ENCODE data around the gene PIGU. TPM values are rescaled to one million over a fixed set of nuclear protein-coding genes. Genes with fewer than 3 reads are reported as not detected.
A peak's percentile ranks its signal among the peaks of the same experiment; 100 is the strongest.

Gene PIGU
- polyA plus RNA-seq, 1 of the 3 experiments (the other 2 are of a cell fraction), result 40.3 TPM

GRCh38 chr20:34525342-34525708 lies 151.6 kb downstream of the PIGU start:
- Histone ChIP-seq H3K9me3 (no peaks in the 10 kb centered on the region), H3K36me3 (replicated peaks in 1 of 2; ENCODE audit: control insufficient read depth in 1 of 2, insufficient read depth in 2 of 2, low read length in 1 of 2) (peaks cover 34% of the 10 kb centered on the region in 2 experiments), H3K79me2 (ENCODE audit: insufficient read depth) (peaks cover 90% of the 10 kb centered on the region), H3F3A (replicated peaks; ENCODE audit: insufficient read depth) (peaks cover 37% of the 10 kb centered on the region), H3K9ac (no peak overlapping the region), H2AFZ (ENCODE audit: low read depth) (no peak overlapping the region), H3K27ac (ENCODE audit: low read depth in 2 of 2, low read length in 1 of 2) (peak overlapping the region in 1 of 2 experiments; percentile 75; a peak in 2 of 4 replicates), H3K9me2 (no peaks in the 10 kb centered on the region), H4K20me1 (ENCODE audit: insufficient read depth) (peaks cover 69% of the 10 kb centered on the region), H3K4me2 (peak overlapping the region; percentile 53; the same call in 1 of the 2 replicates), H3K4me3 (ENCODE audit: low read depth in 2 of 2, low read length in 1 of 2) (no peak overlapping the region), H3K27me3 (ENCODE audit: insufficient read depth) (no peaks in the 10 kb centered on the region), H3K4me1 (ENCODE audit: control insufficient read depth in 1 of 2, insufficient read depth in 2 of 2, low read depth in 1 of 2, low read length in 1 of 2) (peaks cover 15 to 17% of the 10 kb centered on the region in 2 experiments; a peak in 3 of 4 replicates)
- ChIA-PET POLR2A (no interaction called here), CTCF (interaction anchor here (1.2 to 5.9 kb wide), 2 partner anchors 13 to 213 kb away, joined by 5 to 72 read pairs; no protein-coding TSS in a partner anchor)
- TF ChIP-seq MXI1 (IDR thresholded peaks at IDR 0.05; ENCODE audit: low read depth, low read length) (no peak), MEF2A (IDR thresholded peaks at IDR 0.05; ENCODE audit: borderline replicate concordance, low read depth) (no peak), SIN3A (IDR thresholded peaks at IDR 0.05; ENCODE audit: borderline replicate concordance, low read depth, low read length) (no peak), RAD21 (IDR thresholded peaks at IDR 0.05; ENCODE audit: low read length) (no peak), PBX3 (IDR thresholded peaks at IDR 0.05) (no peak), IRF3 (IDR thresholded peaks at IDR 0.05; ENCODE audit: low read depth, low read length) (no peak)
- WGBS (ENCODE audit: low lambda C conversion rate), result 87% methylated on average over 7 of the region's 7 CpGs
- DNase-seq, result no peak

- no peak overlapping the region for H3K9ac ChIP-seq
- H3K79me2 ChIP-seq (ENCODE audit: insufficient read depth), result peaks cover 90% of the 10 kb centered on the region
- H3K9me3 ChIP-seq, result no peaks in the 10 kb centered on the region
- no peak overlapping the region for H3K4me2 ChIP-seq
- H2AFZ ChIP-seq (ENCODE audit: low read depth), result no peak overlapping the region
- H3K9me2 ChIP-seq, result no peaks in the 10 kb centered on the region
- ChIA-PET POLR2A (no interaction called here), CTCF (interaction anchor here (1.2 to 5.9 kb wide), 6 partner anchors 10 to 333 kb away, joined by 3 to 72 read pairs (median 4); partner anchors contain the start of gene TP53INP2)
- H3F3A ChIP-seq (replicated peaks; ENCODE audit: insufficient read depth), result peaks cover 37% of the 10 kb centered on the region
- WGBS (ENCODE audit: low lambda C conversion rate), result 98% methylated on average over 11 of the region's 11 CpGs
- no peak for DNase-seq
- peak overlapping the region in 1 of 2 experiments; percentile 36; a peak in 1 of 4 replicates for H3K27ac ChIP-seq (ENCODE audit: low read depth in 2 of 2, low read length in 1 of 2)
- TF ChIP-seq GABPA (IDR thresholded peaks at IDR 0.05; ENCODE audit: low read depth), result no peak
- TF ChIP-seq RAD21 (IDR thresholded peaks at IDR 0.05; ENCODE audit: low read length), result no peak
- no peak for TF ChIP-seq GATA2 (CRISPR knock-in tag; IDR thresholded peaks at IDR 0.05)
- no peak for TF ChIP-seq FOSL2 (IDR thresholded peaks at IDR 0.05; ENCODE audit: borderline replicate concordance, low read depth)
- no peak for TF ChIP-seq USF1 (IDR thresholded peaks at IDR 0.05; ENCODE audit: borderline replicate concordance, low read depth)
- TF ChIP-seq POLR2AphosphoS5 (IDR thresholded peaks at IDR 0.05; ENCODE audit: low read depth, low read length), result no peak
- TF ChIP-seq FOXM1 (IDR thresholded peaks at IDR 0.05; ENCODE audit: low read depth), result no peak
- TF ChIP-seq TCF12 (IDR thresholded peaks at IDR 0.05), result no peak
- TF ChIP-seq YY1 (IDR thresholded peaks at IDR 0.05; ENCODE audit: low read depth), result no peak
- no peak for TF ChIP-seq MAX (IDR thresholded peaks at IDR 0.05; ENCODE audit: low read depth)
- no peak for TF ChIP-seq EP300 (IDR thresholded peaks at IDR 0.05; ENCODE audit: borderline replicate concordance in 1 of 2, low read depth in 1 of 2, low read length in 1 of 2)
- no peak for TF ChIP-seq NFIC (IDR thresholded peaks at IDR 0.05; ENCODE audit: borderline replicate concordance)
- TF ChIP-seq ZBTB33 (IDR thresholded peaks at IDR 0.05; ENCODE audit: borderline replicate concordance, low read depth), result no peak
- no peak for TF ChIP-seq RFX5 (IDR thresholded peaks at IDR 0.05; ENCODE audit: low read length)
- TF ChIP-seq REST (IDR thresholded peaks at IDR 0.05; ENCODE audit: low read depth, low read length), result no peak
- H3K4me1 ChIP-seq (ENCODE audit: control insufficient read depth in 1 of 2, insufficient read depth in 2 of 2, low read depth in 1 of 2, low read length in 1 of 2), result peaks cover 15 to 17% of the 10 kb centered on the region in 2 experiments; a peak in 3 of 4 replicates
- H3K36me3 ChIP-seq (replicated peaks in 1 of 2; ENCODE audit: control insufficient read depth in 1 of 2, insufficient read depth in 2 of 2, low read length in 1 of 2), result peaks cover 31 to 39% of the 10 kb centered on the region in 2 experiments
- no peaks in the 10 kb centered on the region for H3K27me3 ChIP-seq (ENCODE audit: insufficient read depth)
- peaks cover 74% of the 10 kb centered on the region for H4K20me1 ChIP-seq (ENCODE audit: insufficient read depth)
- no peak overlapping the region for H3K4me3 ChIP-seq (ENCODE audit: low read depth in 2 of 2, low read length in 1 of 2)
Measured at GRCh38 chr20:34524426-34524825, 152.5 kb downstream of the PIGU start.
